GM23248 (cell line): ENCODE results near the gene GRIPAP1. TPM values are rescaled to one million over a fixed set of nuclear protein-coding genes. Genes with fewer than 3 reads are reported as not detected.

Source experiments
- DNase-seq: peaks from one replicate; pipeline ENCODE4 v3.0.0-alpha.2; 2015
- H2AFZ ChIP-seq: fragments of 200-600 bp; sonication (generic); 2 replicates; pipeline ENCODE4 v1.6.1; 2016; ENCODE audit warnings: antibody characterized with exemption
- H3F3A ChIP-seq: fragments of 200-600 bp; sonication (generic); 2 replicates; pipeline ENCODE4 v1.6.1; 2016; ENCODE audit warnings: mild to moderate bottlenecking, antibody characterized with exemption, mixed run types; ENCODE audit not compliant: insufficient read depth
- H3K27ac ChIP-seq: fragments of 200-600 bp; sonication (generic); 2 replicates; pipeline ENCODE4 v1.5.1; 2016; ENCODE audit warnings: mild to moderate bottlenecking
- H3K27me3 ChIP-seq: fragments of 200-600 bp; sonication (generic); replicated peaks from 2 replicates; pipeline ENCODE4 v1.6.1; 2016; ENCODE audit warnings: mild to moderate bottlenecking; ENCODE audit not compliant: insufficient read depth
- H3K36me3 ChIP-seq: fragments of 200-600 bp; sonication (generic); 2 replicates; pipeline ENCODE4 v1.6.1; 2016; ENCODE audit warnings: low read depth, mild to moderate bottlenecking
- H3K4me1 ChIP-seq: fragments of 200-600 bp; sonication (generic); 2 replicates; pipeline ENCODE4 v1.6.1; 2016; ENCODE audit warnings: mild to moderate bottlenecking; ENCODE audit not compliant: insufficient read depth
- H3K4me2 ChIP-seq: fragments of 200-600 bp; sonication (generic); one replicate; pipeline ENCODE4 v1.6.1; 2016; ENCODE audit warnings: mild to moderate bottlenecking; ENCODE audit not compliant: unreplicated experiment
- H3K4me3 ChIP-seq: fragments of 200-600 bp; sonication (generic); 2 replicates; pipeline ENCODE4 v1.5.1; 2016; ENCODE audit warnings: mild to moderate bottlenecking
- H3K79me2 ChIP-seq: fragments of 200-600 bp; sonication (generic); 2 replicates; pipeline ENCODE4 v1.6.1; 2016; ENCODE audit warnings: mild to moderate bottlenecking; ENCODE audit not compliant: insufficient read depth
- H3K9ac ChIP-seq: fragments of 200-600 bp; sonication (generic); 2 replicates; pipeline ENCODE4 v1.6.1; 2016; ENCODE audit warnings: mild to moderate bottlenecking
- H3K9me2 ChIP-seq: fragments of 200-600 bp; sonication (generic); 2 replicates; pipeline ENCODE4 v1.6.1; 2016; ENCODE audit warnings: mixed run types, mild to moderate bottlenecking, moderate library complexity; ENCODE audit not compliant: insufficient read depth
- H3K9me3 ChIP-seq: fragments of 200-600 bp; sonication (generic); one replicate; pipeline ENCODE4 v1.6.1; 2017; ENCODE audit warnings: low read depth
- H4K20me1 ChIP-seq: fragments of 200-600 bp; sonication (generic); 2 replicates; pipeline ENCODE4 v1.6.0; 2016; ENCODE audit not compliant: insufficient read depth
- EZH2 ChIP-seq: fragments of 200-600 bp; sonication (generic); IDR thresholded peaks from 2 replicates; pipeline ENCODE4 v1.6.1; 2018; ENCODE audit warnings: antibody characterized with exemption, mild to moderate bottlenecking; ENCODE audit not compliant: insufficient read depth, poor library complexity, severe bottlenecking
- EZH2phosphoT487 ChIP-seq: fragments of 200-600 bp; sonication (generic); IDR thresholded peaks from 2 replicates; pipeline ENCODE4 v1.6.1; 2018; ENCODE audit warnings: antibody characterized with exemption, moderate library complexity, mild to moderate bottlenecking, low read depth; ENCODE audit not compliant: insufficient read depth
- WGBS, 2 experiments: methylation state at CpG; one replicate each; pipeline ENCODE4 v1.1.6; 2015 to 2017; ENCODE audit warnings: low lambda C conversion rate in 2 of 2, low coverage in 1 of 2; ENCODE audit errors: missing lambda C conversion rate in 2 of 2; 5-methylcytosine and 5-hydroxymethylcytosine counted together
- in situ Hi-C: fragments of 300-500 bp; cut with MboI; formaldehyde crosslinking; loops from 2 replicates; pipeline ENCODE4 v1.15.0; 2020
- polyA plus RNA-seq: library from polyadenylated mRNA; unstranded; fragments of >200 nt; fragmentation: Nextera tagmentation; extraction: Ambion mirVana; gene quantifications from 2 replicates; pipeline ENCODE4 v1.2.1, GENCODE V29; 2016
- total RNA-seq: library from RNA; depleted of rRNA; stranded (reverse); fragments of >200 nt; shearing (Covaris generic); gene quantifications from 2 replicates; pipeline ENCODE4 v1.2.3, GENCODE V29; 2014

Gene GRIPAP1
- total and polyA plus RNA-seq, 2 experiments from 2014 or later = 16.5 TPM

GRCh38 chrX:48956728-48957414 lies 45.2 kb downstream of the GRIPAP1 start:
- Histone ChIP-seq H3K27ac (peak overlapping the region; percentile 100), H3K79me2 (peaks cover 52% of the 10 kb centered on the region)

GRCh38 chrX:48948589-48948988 lies 53.5 kb downstream of the GRIPAP1 start:
- in situ Hi-C loops = loop anchor here (25.0 kb wide), 1 partner anchor 89 kb away; the partner anchor contains the start of gene TFE3

More at GRCh38 chrX:48956728-48957414, 45.2 kb downstream of the GRIPAP1 start:
- H3K27me3 ChIP-seq = no peaks in the 10 kb centered on the region
- TF ChIP-seq EZH2phosphoT487 (no peak), EZH2 (no peak)
- no peaks in the 10 kb centered on the region for H3K36me3 ChIP-seq
- peak overlapping the region; percentile 85 for H3K4me3 ChIP-seq
- H3F3A ChIP-seq = peaks cover 11% of the 10 kb centered on the region
- peak overlapping the region; percentile 99 for H3K9ac ChIP-seq
- H3K9me2 ChIP-seq = no peaks in the 10 kb centered on the region
- 0 to 3% methylated on average over 12 to 38 of the region's 61 CpGs for WGBS, 2 experiments
- DNase-seq = peak; percentile 48
- H3K9me3 ChIP-seq = no peaks in the 10 kb centered on the region
- peaks cover 15% of the 10 kb centered on the region; the same call in 1 of the 2 replicates for H3K4me1 ChIP-seq
- no peak overlapping the region for H2AFZ ChIP-seq
- H4K20me1 ChIP-seq = no peaks in the 10 kb centered on the region
- peak overlapping the region; percentile 85 for H3K4me2 ChIP-seq
- in situ Hi-C loops = no loop called here

GRCh38 chrX:48945517-48946348 lies 56.3 kb downstream of the GRIPAP1 start:
- H4K20me1 ChIP-seq = no peaks in the 10 kb centered on the region
- H3K9me3 ChIP-seq = no peaks in the 10 kb centered on the region
- peak; percentile 68 for DNase-seq
- peaks cover 91% of the 10 kb centered on the region for H3K79me2 ChIP-seq
- in situ Hi-C loops = loop anchor here (25.0 kb wide), 1 partner anchor 92 kb away; the partner anchor contains the start of gene TFE3
- no peak overlapping the region for H3K4me2 ChIP-seq
- no peak overlapping the region for H3K27ac ChIP-seq
- no peaks in the 10 kb centered on the region for H3K36me3 ChIP-seq
- no peak overlapping the region for H3K4me3 ChIP-seq
- no peaks in the 10 kb centered on the region for H3K27me3 ChIP-seq
- TF ChIP-seq EZH2phosphoT487 = no peak
- no peak for TF ChIP-seq EZH2
- no peak overlapping the region for H3K9ac ChIP-seq
- WGBS, 2 experiments = 48 to 63% methylated on average over 6 to 8 of the region's 8 CpGs
- no peaks in the 10 kb centered on the region for H3K4me1 ChIP-seq
- H3F3A ChIP-seq = no peaks in the 10 kb centered on the region
- no peak overlapping the region for H2AFZ ChIP-seq
- no peaks in the 10 kb centered on the region for H3K9me2 ChIP-seq

More at GRCh38 chrX:48948589-48948988, 53.5 kb downstream of the GRIPAP1 start:
- Histone ChIP-seq H4K20me1 (no peaks in the 10 kb centered on the region), H3K4me2 (no peak overlapping the region), H3K4me3 (no peak overlapping the region), H3K27ac (no peak overlapping the region), H3K79me2 (peaks cover 96% of the 10 kb centered on the region), H3K9ac (no peak overlapping the region), H3K36me3 (no peaks in the 10 kb centered on the region), H3F3A (no peaks in the 10 kb centered on the region), H2AFZ (no peak overlapping the region), H3K9me3 (no peaks in the 10 kb centered on the region), H3K27me3 (no peaks in the 10 kb centered on the region), H3K4me1 (no peaks in the 10 kb centered on the region), H3K9me2 (no peaks in the 10 kb centered on the region)
- no peak for TF ChIP-seq EZH2phosphoT487
- no peak for TF ChIP-seq EZH2
- WGBS, 2 experiments = 100% methylated on average over 1 of the region's 1 CpG
- no peak for DNase-seq

GRCh38 chrX:48942895-48943294 lies 59.2 kb downstream of the GRIPAP1 start:
- in situ Hi-C loops = loop anchor here (25.0 kb wide), 1 partner anchor 94 kb away; the partner anchor contains the start of gene TFE3
- Histone ChIP-seq H3F3A (no peaks in the 10 kb centered on the region), H3K9me2 (no peaks in the 10 kb centered on the region), H3K4me1 (no peaks in the 10 kb centered on the region), H2AFZ (no peak overlapping the region), H3K27me3 (no peaks in the 10 kb centered on the region), H3K9me3 (no peaks in the 10 kb centered on the region), H3K27ac (0 out of 2 replicates have a peak overlapping the region, but pooled peaks have one; percentile 18), H3K9ac (no peak overlapping the region), H3K4me3 (no peak overlapping the region), H3K79me2 (peaks cover 93% of the 10 kb centered on the region), H3K4me2 (no peak overlapping the region), H4K20me1 (no peaks in the 10 kb centered on the region), H3K36me3 (no peaks in the 10 kb centered on the region)
- 75 to 100% methylated on average over 1 to 2 of the region's 2 CpGs for WGBS, 2 experiments
- TF ChIP-seq EZH2phosphoT487 (no peak), EZH2 (no peak)
- no peak for DNase-seq
